Parathyroid adenoma (tissue), 2 donors: ENCODE data around the gene ZNF2.

ENCODE experiments used
- H2AFZ ChIP-seq: fragments of 300-600 bp; sonication (generic); one replicate; pipeline ENCODE4 v1.7.0; 2017; ENCODE audit warnings: antibody characterized with exemption, mild to moderate bottlenecking
- H3K27ac ChIP-seq: fragments of 300-600 bp; sonication (generic); one replicate; pipeline ENCODE4 v1.7.0; 2017
- H3K27me3 ChIP-seq: fragments of 300-600 bp; sonication (generic); one replicate; pipeline ENCODE4 v1.7.0; 2017; ENCODE audit warnings: low read length; ENCODE audit not compliant: control insufficient read depth, insufficient read depth
- H3K36me3 ChIP-seq: fragments of 300-600 bp; sonication (generic); one replicate; pipeline ENCODE4 v1.7.0; 2017; ENCODE audit warnings: low read length; ENCODE audit not compliant: control insufficient read depth, insufficient read depth
- H3K4me1 ChIP-seq: fragments of 300-600 bp; sonication (generic); one replicate; pipeline ENCODE4 v1.7.0; 2017; ENCODE audit warnings: control low read depth
- H3K4me2 ChIP-seq: fragments of 300-600 bp; sonication (generic); one replicate; pipeline ENCODE4 v1.7.0; 2017; ENCODE audit warnings: low read length
- H3K4me3 ChIP-seq: fragments of 300-600 bp; sonication (generic); one replicate; pipeline ENCODE4 v1.7.0; 2017; ENCODE audit warnings: low read depth, low read length
- H3K79me2 ChIP-seq: fragments of 300-600 bp; sonication (generic); one replicate; pipeline ENCODE4 v1.7.0; 2017; ENCODE audit warnings: control low read depth
- H3K9ac ChIP-seq: fragments of 300-600 bp; sonication (generic); one replicate; pipeline ENCODE4 v1.7.0; 2017; ENCODE audit warnings: mild to moderate bottlenecking
- H3K9me3 ChIP-seq: fragments of 300-600 bp; sonication (generic); one replicate; pipeline ENCODE4 v1.7.0; 2017; ENCODE audit warnings: low read length; ENCODE audit not compliant: control insufficient read depth
- CTCF ChIP-seq: fragments of 300-600 bp; sonication (generic); IDR thresholded peaks from one replicate; pipeline ENCODE4 v1.7.0; 2017; ENCODE audit warnings: antibody characterized with exemption, mild to moderate bottlenecking
- donor health status: primary hyperparathyroidism.

The ZNF2 gene

GRCh38 chr2:95225658-95226057, 60.0 kb downstream of the ZNF2 start:
- Histone ChIP-seq H2AFZ (no peak overlapping the region), H3K4me2 (no peak overlapping the region), H3K9me3 (no peaks in the 10 kb centered on the region), H3K4me1 (no peaks in the 10 kb centered on the region), H3K27ac (no peak overlapping the region), H3K79me2 (no peaks in the 10 kb centered on the region), H3K36me3 (no peaks in the 10 kb centered on the region), H3K4me3 (no peak overlapping the region), H3K9ac (no peak overlapping the region), H3K27me3 (no peaks in the 10 kb centered on the region)
- no peak for TF ChIP-seq CTCF

- Histone ChIP-seq H3K9me3 (no peaks in the 10 kb centered on the region), H2AFZ (no peak overlapping the region), H3K27ac (no peak overlapping the region), H3K79me2 (no peaks in the 10 kb centered on the region), H3K27me3 (no peaks in the 10 kb centered on the region), H3K4me2 (no peak overlapping the region), H3K36me3 (no peaks in the 10 kb centered on the region), H3K4me3 (no peak overlapping the region), H3K4me1 (peaks cover 5% of the 10 kb centered on the region), H3K9ac (no peak overlapping the region)
- TF ChIP-seq CTCF, result peak; percentile 93
Observed at GRCh38 chr2:95231723-95232122, 66.1 kb downstream of the ZNF2 start.

GRCh38 chr2:95232232-95232631, 66.6 kb downstream of the ZNF2 start:
- Histone ChIP-seq H3K9ac (no peak overlapping the region), H3K9me3 (no peaks in the 10 kb centered on the region), H3K79me2 (no peaks in the 10 kb centered on the region), H3K27me3 (no peaks in the 10 kb centered on the region), H2AFZ (no peak overlapping the region), H3K4me2 (no peak overlapping the region), H3K4me3 (no peak overlapping the region), H3K27ac (no peak overlapping the region), H3K4me1 (peaks cover 5% of the 10 kb centered on the region), H3K36me3 (no peaks in the 10 kb centered on the region)
- TF ChIP-seq CTCF, result no peak
